Measurements from ENCODE around the gene MDGA2. TPM values are rescaled to one million over a fixed set of nuclear protein-coding genes. Genes with fewer than 3 reads are reported as not detected.

MDGA2 gene
- polyA plus RNA-seq, 1 experiment = not detected

GRCh38 chr14:47102472-47102871 lies 572.9 kb downstream of the MDGA2 start:
- ChIA-PET POLR2A (no interaction called here), CTCF (no interaction called here)
- no peak for DNase-seq (ENCODE audit: low read depth, low spot score)
- H3K27me3 ChIP-seq (ENCODE audit: control insufficient read depth, insufficient read depth, low read length) = no peaks in the 10 kb centered on the region
- no peak for TF ChIP-seq CTCF (IDR thresholded peaks at IDR 0.05; ENCODE audit: low read depth, low read length)
- H3K27ac ChIP-seq (ENCODE audit: low read depth, low read length) = no peak overlapping the region
- no peak overlapping the region for H3K4me3 ChIP-seq (ENCODE audit: low read depth, low read length)
- H3K9me3 ChIP-seq (ENCODE audit: control insufficient read depth, insufficient read depth, low read length) = peaks cover 4% of the 10 kb centered on the region; the same call in 1 of the 2 replicates

GRCh38 chr14:47085678-47086077 lies 589.7 kb downstream of the MDGA2 start:
- POLR2A ChIA-PET = no interaction called here

DNA sequence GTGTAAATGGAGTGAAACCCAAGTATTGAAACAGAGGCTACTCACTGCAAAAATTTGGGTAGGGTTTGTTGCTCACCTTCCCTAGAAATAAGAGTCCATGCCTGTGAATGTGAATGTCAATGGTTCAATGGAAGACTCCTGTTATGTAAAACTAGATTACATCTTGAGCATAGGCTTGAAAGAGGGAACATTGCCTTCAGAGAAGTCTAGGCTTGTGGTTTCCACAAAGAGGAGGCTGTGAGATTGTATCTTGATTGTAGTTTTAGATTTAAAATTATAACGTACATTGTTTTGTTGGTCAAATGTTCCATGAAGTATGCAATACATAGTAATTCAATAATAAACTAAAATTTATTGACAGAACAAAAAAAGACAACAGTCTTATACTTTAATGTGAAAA lies 610.1 kb downstream of the MDGA2 start:
- no peak for TF ChIP-seq CTCF (IDR thresholded peaks at IDR 0.05; ENCODE audit: low read depth, low read length)
- H3K9me3 ChIP-seq (ENCODE audit: control insufficient read depth, insufficient read depth, low read length) = no peaks in the 10 kb centered on the region
- ChIA-PET POLR2A (no interaction called here), CTCF (no interaction called here)
- no peak for DNase-seq (ENCODE audit: low read depth, low spot score)
- H3K27me3 ChIP-seq (ENCODE audit: control insufficient read depth, insufficient read depth, low read length) = no peaks in the 10 kb centered on the region
- H3K4me3 ChIP-seq (ENCODE audit: low read depth, low read length) = no peak overlapping the region
- no peak overlapping the region for H3K27ac ChIP-seq (ENCODE audit: low read depth, low read length)

More at GRCh38 chr14:47085678-47086077, 589.7 kb downstream of the MDGA2 start:
- Histone ChIP-seq H3K27me3 (ENCODE audit: control insufficient read depth, insufficient read depth, low read length) (no peaks in the 10 kb centered on the region), H3K4me3 (ENCODE audit: low read depth, low read length) (no peak overlapping the region), H3K27ac (ENCODE audit: low read depth, low read length) (no peak overlapping the region), H3K9me3 (ENCODE audit: control insufficient read depth, insufficient read depth, low read length) (no peaks in the 10 kb centered on the region)
- no peak for TF ChIP-seq CTCF (IDR thresholded peaks at IDR 0.05; ENCODE audit: low read depth, low read length)
- no peak for DNase-seq (ENCODE audit: low read depth, low spot score)
- CTCF ChIA-PET = no interaction called here

GRCh38 chr14:47060050-47060449 lies 615.4 kb downstream of the MDGA2 start:
- POLR2A ChIA-PET = no interaction called here

GRCh38 chr14:47057364-47057763 lies 618.0 kb downstream of the MDGA2 start:
- Histone ChIP-seq H3K4me3 (ENCODE audit: low read depth, low read length) (no peak overlapping the region), H3K9me3 (ENCODE audit: control insufficient read depth, insufficient read depth, low read length) (peaks cover 4% of the 10 kb centered on the region), H3K27me3 (ENCODE audit: control insufficient read depth, insufficient read depth, low read length) (no peaks in the 10 kb centered on the region), H3K27ac (ENCODE audit: low read depth, low read length) (no peak overlapping the region)
- no peak for TF ChIP-seq CTCF (IDR thresholded peaks at IDR 0.05; ENCODE audit: low read depth, low read length)
- ChIA-PET CTCF (no interaction called here), POLR2A (no interaction called here)
- DNase-seq (ENCODE audit: low read depth, low spot score) = no peak

More at GRCh38 chr14:47060050-47060449, 615.4 kb downstream of the MDGA2 start:
- Histone ChIP-seq H3K27me3 (ENCODE audit: control insufficient read depth, insufficient read depth, low read length) (no peaks in the 10 kb centered on the region), H3K4me3 (ENCODE audit: low read depth, low read length) (no peak overlapping the region), H3K27ac (ENCODE audit: low read depth, low read length) (no peak overlapping the region), H3K9me3 (ENCODE audit: control insufficient read depth, insufficient read depth, low read length) (peaks cover 4% of the 10 kb centered on the region)
- no peak for TF ChIP-seq CTCF (IDR thresholded peaks at IDR 0.05; ENCODE audit: low read depth, low read length)
- CTCF ChIA-PET = no interaction called here
- no peak for DNase-seq (ENCODE audit: low read depth, low spot score)

Measured in AG04450 (cell line).